ENCODE measurements around the gene MT1G.
"Not testable (repeated sequence)": the region's sequence is repeated elsewhere in the genome, so short reads cannot be mapped to it uniquely, and the experiment has no call there.

MT1G gene

GRCh38 chr16:56634715-56635440 is 33.0 kb downstream of the MT1G start:
- no peak for FAIRE-seq

- FAIRE-seq = no peak
These were observed 34.3 kb downstream of the MT1G start for GRCh38 chr16:56633535-56633934.

GRCh38 chr16:56632848-56633365 is 35.0 kb downstream of the MT1G start:
- FAIRE-seq = no peak

- FAIRE-seq = no peak
These were observed 35.6 kb downstream of the MT1G start, which contains the start of gene MT1M for GRCh38 chr16:56632156-56632847. TSS of gene MT1M (plus strand) at chr16:56632659. CDS start at chr16:56632732, 73 bp downstream.

- FAIRE-seq = no peak
These were observed 36.1 kb downstream of the MT1G start for GRCh38 chr16:56631832-56632155.

GRCh38 chr16:56631197-56631596 is 36.7 kb downstream of the MT1G start:
- FAIRE-seq = no peak

GRCh38 chr16:56630134-56630533 is 37.7 kb downstream of the MT1G start:
- no peak for FAIRE-seq

GRCh38 chr16:56629531-56629930 is 38.3 kb downstream of the MT1G start:
- no peak for FAIRE-seq

- FAIRE-seq = no peak
These were observed 39.1 kb downstream of the MT1G start for GRCh38 chr16:56628486-56629350.

GRCh38 chr16:56626685-56627084 is 41.2 kb downstream of the MT1G start:
- no peak for FAIRE-seq

GRCh38 chr16:56625943-56626654 is 41.8 kb downstream of the MT1G start:
- no peak for FAIRE-seq

GRCh38 chr16:56625140-56625942 is 42.5 kb downstream of the MT1G start, which contains the start of gene MT1E:
TSS of gene MT1E (plus strand) at chr16:56625781. CDS start at chr16:56625852, 71 bp downstream.
- no peak for FAIRE-seq

- FAIRE-seq = no peak
These were observed 44.2 kb downstream of the MT1G start for GRCh38 chr16:56623637-56624036.

- FAIRE-seq = not testable (repeated sequence)
These were observed 44.7 kb downstream of the MT1G start for GRCh38 chr16:56623184-56623583.

- not testable (repeated sequence) for FAIRE-seq
These were observed 46.0 kb downstream of the MT1G start for GRCh38 chr16:56621665-56622445.

GRCh38 chr16:56620339-56620897 is 47.4 kb downstream of the MT1G start:
- FAIRE-seq = no peak

- FAIRE-seq = no peak
These were observed 49.7 kb downstream of the MT1G start for GRCh38 chr16:56618138-56618537.

GRCh38 chr16:56617212-56618085 is 50.4 kb downstream of the MT1G start:
- FAIRE-seq = no peak
